HepG2 (cell line): ENCODE results near the gene KCNMA1.

Source experiments
- CREM ChIP-seq, 2 experiments: sonication (generic) in 1 of 2; formaldehyde crosslinking in 1 of 2; IDR thresholded peaks; 2 replicates each; pipeline versions ENCODE4 v1.4.0 to v1.6.1; 2016 to 2020; ENCODE audit warnings: antibody characterized with exemption in 1 of 2, mild to moderate bottlenecking in 1 of 2, missing genetic modification reagents in 1 of 2
- EP300 ChIP-seq, 3 experiments: sonication (generic) in 1 of 3; formaldehyde crosslinking in 1 of 3; IDR thresholded peaks; 2 replicates each; pipeline versions ENCODE4 v1.5.1 to v1.6.1; 2011 to 2020; ENCODE audit warnings: low read depth in 2 of 3, low read length in 2 of 3, borderline replicate concordance in 1 of 3, improper control_type of control experiment in 1 of 3, mild to moderate bottlenecking in 1 of 3, missing genetic modification reagents in 1 of 3, moderate library complexity in 1 of 3
- EZH2 ChIP-seq: conservative IDR thresholded peaks from 2 replicates; pipeline ENCODE4 v1.6.1; 2012; ENCODE audit warnings: mild to moderate bottlenecking, low read depth, low read length, moderate library complexity
- GABPA ChIP-seq, 2 experiments: IDR thresholded peaks; 2 replicates each; pipeline ENCODE4 v1.6.1; 2011 to 2016; ENCODE audit warnings: low read depth in 2 of 2, low read length in 1 of 2, missing biosample characterization in 1 of 2, missing genetic modification characterization in 1 of 2
- NFE2 ChIP-seq: sonication (generic); formaldehyde crosslinking; IDR thresholded peaks from 2 replicates; pipeline ENCODE4 v1.4.0; 2020; ENCODE audit warnings: missing genetic modification reagents
- SAFB2 ChIP-seq: sonication (generic); formaldehyde crosslinking; IDR thresholded peaks from 2 replicates; pipeline ENCODE4 v1.5.1; 2020; ENCODE audit warnings: missing genetic modification reagents, low read depth, mild to moderate bottlenecking, borderline replicate concordance
- TAF1 ChIP-seq: sonication (generic); formaldehyde crosslinking; IDR thresholded peaks from 2 replicates; pipeline ENCODE4 v1.4.0; 2020; ENCODE audit warnings: missing genetic modification reagents
- ZKSCAN1 ChIP-seq: fragments of 150-350 bp; IDR thresholded peaks from 2 replicates; pipeline ENCODE4 v1.6.1; 2014; ENCODE audit warnings: low read length
- ZNF644 ChIP-seq: IDR thresholded peaks from 2 replicates; pipeline ENCODE4 v1.6.1; 2016; ENCODE audit warnings: low read depth
- TF ChIP-seq, protein P1 (sequence below): sonication (generic); formaldehyde crosslinking; IDR thresholded peaks from 2 replicates; pipeline ENCODE4 v1.4.0; 2020; ENCODE audit warnings: missing genetic modification reagents, borderline replicate concordance
- TF ChIP-seq, protein P2 (sequence below): sonication (generic); formaldehyde crosslinking; IDR thresholded peaks from 2 replicates; pipeline ENCODE4 v1.4.0; 2020; ENCODE audit warnings: missing genetic modification reagents, borderline replicate concordance
- TF ChIP-seq, protein P3 (sequence below): sonication (generic); formaldehyde crosslinking; IDR thresholded peaks from 2 replicates; pipeline ENCODE4 v1.5.0; 2020; ENCODE audit warnings: mild to moderate bottlenecking, missing genetic modification reagents, moderate library complexity

DNA sequence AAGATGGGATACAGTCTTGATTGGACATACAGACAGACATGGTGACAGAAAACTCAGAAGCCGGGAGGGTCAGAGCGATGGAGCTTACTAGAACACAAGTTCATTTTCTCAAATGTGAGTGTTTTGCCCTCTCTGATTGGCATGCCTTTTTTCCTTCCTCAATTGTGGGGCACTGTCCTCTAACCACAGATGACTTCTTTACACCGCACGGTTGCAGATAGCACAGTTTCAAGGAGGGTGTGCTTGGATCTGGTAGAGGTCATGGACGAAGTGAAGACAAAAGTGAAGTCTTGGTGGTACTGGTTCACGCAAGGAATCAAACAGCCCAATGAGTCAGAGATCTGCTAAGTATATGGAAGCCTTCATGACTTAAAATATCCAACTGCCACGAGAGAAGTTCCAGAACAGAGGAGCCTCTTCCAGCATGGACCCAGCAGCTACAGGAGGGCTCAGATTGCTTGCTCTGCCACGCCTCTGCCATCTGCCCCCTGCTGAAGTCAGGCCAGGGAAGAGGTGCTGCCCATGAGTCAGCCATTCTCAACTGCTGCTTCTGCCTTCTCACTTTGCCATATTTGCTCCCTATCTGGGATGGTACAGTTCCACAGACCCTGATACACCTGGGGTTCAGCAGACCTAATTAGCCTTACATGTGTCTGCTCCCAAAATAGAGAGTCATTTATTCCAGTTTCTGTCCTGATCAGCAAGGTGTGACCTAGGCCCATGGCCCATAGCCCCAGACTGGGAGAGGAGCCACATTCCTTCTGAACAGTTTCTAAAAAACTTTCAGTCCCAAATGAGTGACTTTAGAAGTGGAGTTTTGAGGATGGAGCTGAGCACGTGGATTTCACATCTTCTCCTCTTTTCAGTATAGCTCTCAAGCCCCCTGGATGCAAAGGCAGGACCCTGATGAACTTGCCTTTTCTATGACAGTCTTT, 413.8 kb downstream of the KCNMA1 start:
- TF ChIP-seq CREM (IDR thresholded peaks at IDR 0.05): no peak
- TF ChIP-seq CREM (CRISPR knock-in tag; IDR thresholded peaks at IDR 0.05): no peak
- TF ChIP-seq, protein P1, sequence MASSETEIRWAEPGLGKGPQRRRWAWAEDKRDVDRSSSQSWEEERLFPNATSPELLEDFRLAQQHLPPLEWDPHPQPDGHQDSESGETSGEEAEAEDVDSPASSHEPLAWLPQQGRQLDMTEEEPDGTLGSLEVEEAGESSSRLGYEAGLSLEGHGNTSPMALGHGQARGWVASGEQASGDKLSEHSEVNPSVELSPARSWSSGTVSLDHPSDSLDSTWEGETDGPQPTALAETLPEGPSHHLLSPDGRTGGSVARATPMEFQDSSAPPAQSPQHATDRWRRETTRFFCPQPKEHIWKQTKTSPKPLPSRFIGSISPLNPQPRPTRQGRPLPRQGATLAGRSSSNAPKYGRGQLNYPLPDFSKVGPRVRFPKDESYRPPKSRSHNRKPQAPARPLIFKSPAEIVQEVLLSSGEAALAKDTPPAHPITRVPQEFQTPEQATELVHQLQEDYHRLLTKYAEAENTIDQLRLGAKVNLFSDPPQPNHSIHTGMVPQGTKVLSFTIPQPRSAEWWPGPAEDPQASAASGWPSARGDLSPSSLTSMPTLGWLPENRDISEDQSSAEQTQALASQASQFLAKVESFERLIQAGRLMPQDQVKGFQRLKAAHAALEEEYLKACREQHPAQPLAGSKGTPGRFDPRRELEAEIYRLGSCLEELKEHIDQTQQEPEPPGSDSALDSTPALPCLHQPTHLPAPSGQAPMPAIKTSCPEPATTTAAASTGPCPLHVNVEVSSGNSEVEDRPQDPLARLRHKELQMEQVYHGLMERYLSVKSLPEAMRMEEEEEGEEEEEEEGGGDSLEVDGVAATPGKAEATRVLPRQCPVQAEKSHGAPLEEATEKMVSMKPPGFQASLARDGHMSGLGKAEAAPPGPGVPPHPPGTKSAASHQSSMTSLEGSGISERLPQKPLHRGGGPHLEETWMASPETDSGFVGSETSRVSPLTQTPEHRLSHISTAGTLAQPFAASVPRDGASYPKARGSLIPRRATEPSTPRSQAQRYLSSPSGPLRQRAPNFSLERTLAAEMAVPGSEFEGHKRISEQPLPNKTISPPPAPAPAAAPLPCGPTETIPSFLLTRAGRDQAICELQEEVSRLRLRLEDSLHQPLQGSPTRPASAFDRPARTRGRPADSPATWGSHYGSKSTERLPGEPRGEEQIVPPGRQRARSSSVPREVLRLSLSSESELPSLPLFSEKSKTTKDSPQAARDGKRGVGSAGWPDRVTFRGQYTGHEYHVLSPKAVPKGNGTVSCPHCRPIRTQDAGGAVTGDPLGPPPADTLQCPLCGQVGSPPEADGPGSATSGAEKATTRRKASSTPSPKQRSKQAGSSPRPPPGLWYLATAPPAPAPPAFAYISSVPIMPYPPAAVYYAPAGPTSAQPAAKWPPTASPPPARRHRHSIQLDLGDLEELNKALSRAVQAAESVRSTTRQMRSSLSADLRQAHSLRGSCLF (CRISPR knock-in tag): no peak
- TF ChIP-seq, protein P2, sequence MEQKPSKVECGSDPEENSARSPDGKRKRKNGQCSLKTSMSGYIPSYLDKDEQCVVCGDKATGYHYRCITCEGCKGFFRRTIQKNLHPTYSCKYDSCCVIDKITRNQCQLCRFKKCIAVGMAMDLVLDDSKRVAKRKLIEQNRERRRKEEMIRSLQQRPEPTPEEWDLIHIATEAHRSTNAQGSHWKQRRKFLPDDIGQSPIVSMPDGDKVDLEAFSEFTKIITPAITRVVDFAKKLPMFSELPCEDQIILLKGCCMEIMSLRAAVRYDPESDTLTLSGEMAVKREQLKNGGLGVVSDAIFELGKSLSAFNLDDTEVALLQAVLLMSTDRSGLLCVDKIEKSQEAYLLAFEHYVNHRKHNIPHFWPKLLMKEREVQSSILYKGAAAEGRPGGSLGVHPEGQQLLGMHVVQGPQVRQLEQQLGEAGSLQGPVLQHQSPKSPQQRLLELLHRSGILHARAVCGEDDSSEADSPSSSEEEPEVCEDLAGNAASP (CRISPR knock-in tag): no peak
- TF ChIP-seq EZH2: no peak
- TF ChIP-seq, protein P3, sequence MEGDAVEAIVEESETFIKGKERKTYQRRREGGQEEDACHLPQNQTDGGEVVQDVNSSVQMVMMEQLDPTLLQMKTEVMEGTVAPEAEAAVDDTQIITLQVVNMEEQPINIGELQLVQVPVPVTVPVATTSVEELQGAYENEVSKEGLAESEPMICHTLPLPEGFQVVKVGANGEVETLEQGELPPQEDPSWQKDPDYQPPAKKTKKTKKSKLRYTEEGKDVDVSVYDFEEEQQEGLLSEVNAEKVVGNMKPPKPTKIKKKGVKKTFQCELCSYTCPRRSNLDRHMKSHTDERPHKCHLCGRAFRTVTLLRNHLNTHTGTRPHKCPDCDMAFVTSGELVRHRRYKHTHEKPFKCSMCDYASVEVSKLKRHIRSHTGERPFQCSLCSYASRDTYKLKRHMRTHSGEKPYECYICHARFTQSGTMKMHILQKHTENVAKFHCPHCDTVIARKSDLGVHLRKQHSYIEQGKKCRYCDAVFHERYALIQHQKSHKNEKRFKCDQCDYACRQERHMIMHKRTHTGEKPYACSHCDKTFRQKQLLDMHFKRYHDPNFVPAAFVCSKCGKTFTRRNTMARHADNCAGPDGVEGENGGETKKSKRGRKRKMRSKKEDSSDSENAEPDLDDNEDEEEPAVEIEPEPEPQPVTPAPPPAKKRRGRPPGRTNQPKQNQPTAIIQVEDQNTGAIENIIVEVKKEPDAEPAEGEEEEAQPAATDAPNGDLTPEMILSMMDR: no peak
- TF ChIP-seq ZNF644 (CRISPR knock-in tag): no peak
- TF ChIP-seq NFE2 (CRISPR knock-in tag): no peak
- no peak for TF ChIP-seq ZKSCAN1
- no peak for TF ChIP-seq GABPA (IDR thresholded peaks at IDR 0.05; ENCODE audit: low read depth, low read length)
- TF ChIP-seq GABPA (CRISPR knock-in tag; IDR thresholded peaks at IDR 0.05; ENCODE audit: low read depth): no peak
- TF ChIP-seq EP300 (IDR thresholded peaks at IDR 0.05; ENCODE audit: low read depth in 2 of 2, low read length in 2 of 2): no peak
- TF ChIP-seq EP300 (CRISPR knock-in tag; IDR thresholded peaks at IDR 0.05; ENCODE audit: borderline replicate concordance): no peak
- no peak for TF ChIP-seq TAF1
- no peak for TF ChIP-seq SAFB2 (CRISPR knock-in tag)
